HPDE6-E6E7 (cell line): Measurements from ENCODE around the gene ADAM19.
"Not testable (repeated sequence)": the region's sequence is repeated elsewhere in the genome, so short reads cannot be mapped to it uniquely, and the experiment has no call there.

Experiments used
- DNase-seq: peaks from one replicate; pipeline ENCODE4 v3.0.0; 2011; ENCODE audit warnings: missing footprints; ENCODE audit errors: extremely low spot score

ADAM19 gene

DNA sequence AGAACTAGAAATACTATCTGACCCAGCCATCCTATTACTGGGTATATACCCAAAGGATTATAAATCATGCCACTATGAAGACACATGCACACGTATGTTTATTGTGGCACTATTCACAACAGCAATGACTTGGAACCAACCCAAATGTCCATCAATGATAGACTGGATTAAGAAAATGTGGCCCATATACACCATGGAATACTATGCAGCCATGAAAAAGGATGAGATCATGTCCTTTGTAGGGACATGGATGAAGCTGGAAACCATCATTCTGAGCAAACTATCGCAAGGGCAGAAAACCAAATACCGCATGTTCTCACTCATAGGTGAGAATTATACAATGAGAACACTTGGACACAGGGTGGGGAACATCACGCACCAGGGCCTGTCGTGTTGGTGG lies 145.7 kb downstream of the ADAM19 start:
- DNase-seq: not testable (repeated sequence)
